ENCODE results near the gene SPOPL.

SPOPL gene

DNA sequence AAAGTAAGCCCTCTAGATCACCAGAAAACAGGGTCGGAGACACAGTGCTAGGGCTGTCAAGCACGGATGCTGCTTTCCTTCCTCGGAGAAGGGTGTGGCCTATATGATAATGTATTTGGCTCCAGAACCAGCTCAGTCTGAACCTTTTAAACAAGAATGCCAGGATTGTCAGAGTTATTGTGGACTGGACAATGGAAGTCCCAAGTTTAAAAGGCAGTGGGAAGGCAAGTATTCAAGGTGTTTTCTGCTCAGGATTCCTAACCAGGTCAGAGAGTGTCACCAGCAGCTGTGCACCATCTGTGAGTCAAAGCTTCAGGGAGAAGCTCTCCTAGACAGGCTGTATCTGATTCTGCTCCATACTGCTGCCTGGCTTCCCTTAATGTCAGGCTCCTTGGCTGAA is 94.8 kb downstream of the SPOPL start:
- Mint-ChIP-seq H3K27me3 (no peaks in the 10 kb centered on the region), H3K4me1 (no peaks in the 10 kb centered on the region), H3K4me3 (no peak overlapping the region), H3K9me3 (peaks cover 0 to 5% of the 10 kb centered on the region in 2 donors), H3K27ac (no peak overlapping the region)
- no peak for DNase-seq
- ATAC-seq: no peak

DNA sequence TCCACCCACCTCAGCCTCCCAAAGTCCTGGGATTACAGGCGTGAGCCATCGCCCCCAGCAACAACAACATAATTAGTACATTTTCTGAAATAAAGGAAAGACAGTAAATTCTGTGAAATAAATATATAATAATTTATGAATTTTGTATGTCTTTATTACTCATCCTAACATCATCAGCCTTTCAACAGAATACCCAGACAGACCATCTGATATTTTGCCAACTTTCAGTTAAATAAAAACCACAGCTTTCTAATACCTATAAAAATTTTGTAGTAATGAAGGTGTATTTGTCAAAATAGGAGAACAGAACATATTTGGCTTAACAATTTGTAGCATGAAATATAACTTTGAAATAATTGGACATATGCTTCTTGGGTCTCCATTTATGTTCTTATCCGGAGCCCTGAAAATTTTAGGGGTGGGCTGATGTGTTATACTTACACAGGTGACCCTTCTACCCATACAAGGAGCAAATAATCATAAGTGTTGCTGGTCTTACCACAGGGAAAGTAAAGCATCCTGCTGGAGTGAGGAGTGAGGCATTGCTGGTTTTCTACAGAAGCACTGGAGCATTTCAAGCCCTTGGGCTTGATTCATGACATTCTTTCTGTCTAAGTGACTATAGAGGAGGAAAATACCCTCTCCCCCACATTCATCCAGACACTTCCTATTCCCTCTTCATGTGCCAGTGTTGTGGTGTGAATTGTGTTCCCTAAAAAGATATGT is 99.3 kb downstream of the SPOPL start:
- no peak overlapping the region for H3K4me3 Mint-ChIP-seq
- H3K9me3 Mint-ChIP-seq: no peaks in the 10 kb centered on the region
- no peaks in the 10 kb centered on the region for H3K27me3 Mint-ChIP-seq
- ATAC-seq: no peak
- DNase-seq: no peak
- H3K27ac Mint-ChIP-seq: no peak overlapping the region
- H3K4me1 Mint-ChIP-seq: no peaks in the 10 kb centered on the region

DNA sequence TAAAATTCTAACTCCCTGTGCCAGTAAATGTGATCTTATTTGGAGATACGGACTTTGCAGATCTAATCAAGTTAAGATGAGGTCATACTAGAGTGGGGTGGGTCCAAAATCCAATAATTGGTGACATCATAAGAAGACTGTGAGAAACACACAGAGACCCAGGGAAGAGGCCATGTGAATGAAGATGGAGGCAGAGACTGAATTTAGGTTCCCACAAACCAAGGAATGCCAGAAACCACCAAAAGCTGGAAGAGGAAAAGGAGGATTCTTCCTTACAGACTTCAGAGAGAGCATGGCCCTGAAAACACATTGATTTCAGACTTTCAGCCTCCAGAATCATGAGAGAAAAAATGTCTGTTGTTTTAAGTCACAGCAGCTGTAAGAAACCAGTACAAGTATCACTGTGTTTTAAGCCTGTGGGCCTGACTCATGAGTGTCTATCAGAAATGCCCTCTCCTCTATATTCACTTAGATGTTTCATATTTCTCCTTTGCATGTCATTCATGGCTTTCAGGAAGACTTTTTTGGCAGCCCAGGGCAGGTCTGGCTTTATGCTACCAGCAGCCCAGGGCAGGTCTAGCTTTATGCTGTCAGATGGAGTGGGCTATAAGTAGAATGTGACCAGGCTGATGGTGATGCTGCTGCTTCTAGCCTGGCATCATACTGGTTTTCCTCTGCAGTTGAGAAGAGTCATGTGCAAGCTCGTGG is 100.0 kb downstream of the SPOPL start:
- H3K9me3 Mint-ChIP-seq: no peaks in the 10 kb centered on the region
- no peaks in the 10 kb centered on the region for H3K4me1 Mint-ChIP-seq
- no peak for ATAC-seq
- no peak overlapping the region for H3K27ac Mint-ChIP-seq
- H3K27me3 Mint-ChIP-seq: no peaks in the 10 kb centered on the region
- no peak overlapping the region for H3K4me3 Mint-ChIP-seq
- DNase-seq: no peak

DNA sequence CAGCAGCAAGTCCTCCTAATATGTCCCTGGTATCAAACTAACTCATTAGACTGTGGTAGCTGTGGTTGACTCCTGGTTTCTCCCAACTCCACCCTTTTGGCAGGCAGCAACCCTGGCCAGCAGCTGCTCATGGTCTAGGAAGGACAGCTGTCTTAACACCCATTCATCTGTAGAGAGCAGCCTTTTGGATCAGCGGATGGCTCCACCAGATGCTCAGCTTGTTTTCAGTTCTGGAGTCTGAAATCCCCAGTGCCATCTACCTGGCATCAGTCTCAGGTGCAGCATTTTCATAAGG is 100.5 kb downstream of the SPOPL start:
- Mint-ChIP-seq H3K4me3 (no peak overlapping the region), H3K4me1 (no peaks in the 10 kb centered on the region), H3K27me3 (no peaks in the 10 kb centered on the region), H3K27ac (no peak overlapping the region), H3K9me3 (no peaks in the 10 kb centered on the region)
- DNase-seq: no peak
- no peak for ATAC-seq

DNA sequence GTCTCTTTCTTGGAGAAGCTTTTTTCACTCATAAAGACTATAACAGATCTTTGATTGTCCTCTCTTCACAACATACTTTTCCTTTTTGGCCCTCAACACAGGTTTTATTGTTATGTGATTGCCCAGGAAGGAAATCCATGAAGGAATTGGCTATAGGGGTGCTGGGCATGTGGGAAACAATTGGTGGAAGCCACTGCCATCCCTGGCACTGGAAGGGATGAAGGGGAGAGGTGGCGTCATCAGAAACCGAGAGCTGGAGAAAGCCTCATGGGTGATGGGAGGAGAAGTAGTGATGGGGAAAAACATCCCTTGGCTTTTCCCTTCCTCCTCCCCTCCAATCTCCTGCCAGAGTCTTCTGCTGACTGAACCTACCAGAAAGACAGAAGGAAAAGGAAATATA is 106.2 kb downstream of the SPOPL start:
- Mint-ChIP-seq H3K27ac (no peak overlapping the region), H3K27me3 (peaks cover 5% of the 10 kb centered on the region), H3K9me3 (no peaks in the 10 kb centered on the region), H3K4me1 (no peaks in the 10 kb centered on the region), H3K4me3 (no peak overlapping the region)
- ATAC-seq: no peak
- DNase-seq: no peak

DNA sequence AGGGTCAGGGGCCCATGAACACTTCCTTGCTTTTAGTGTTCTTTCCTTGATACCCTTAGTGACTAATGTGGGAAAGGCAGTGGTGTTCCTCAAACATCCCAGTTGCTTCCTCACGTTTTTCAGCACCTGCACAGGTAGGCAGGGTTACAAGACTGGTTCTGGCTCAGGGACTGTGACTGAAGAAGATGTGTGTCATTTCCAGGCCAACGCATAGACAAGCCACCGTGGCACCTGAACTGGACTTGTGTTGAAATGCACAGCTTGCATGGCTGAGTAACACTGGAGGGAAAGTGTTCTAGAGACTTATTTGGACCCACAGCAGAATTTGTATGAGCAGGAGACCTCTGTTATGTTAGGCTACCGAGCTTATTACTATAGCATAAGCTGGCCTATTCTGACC is 107.9 kb downstream of the SPOPL start:
- no peaks in the 10 kb centered on the region for H3K9me3 Mint-ChIP-seq
- no peak for ATAC-seq

DNA sequence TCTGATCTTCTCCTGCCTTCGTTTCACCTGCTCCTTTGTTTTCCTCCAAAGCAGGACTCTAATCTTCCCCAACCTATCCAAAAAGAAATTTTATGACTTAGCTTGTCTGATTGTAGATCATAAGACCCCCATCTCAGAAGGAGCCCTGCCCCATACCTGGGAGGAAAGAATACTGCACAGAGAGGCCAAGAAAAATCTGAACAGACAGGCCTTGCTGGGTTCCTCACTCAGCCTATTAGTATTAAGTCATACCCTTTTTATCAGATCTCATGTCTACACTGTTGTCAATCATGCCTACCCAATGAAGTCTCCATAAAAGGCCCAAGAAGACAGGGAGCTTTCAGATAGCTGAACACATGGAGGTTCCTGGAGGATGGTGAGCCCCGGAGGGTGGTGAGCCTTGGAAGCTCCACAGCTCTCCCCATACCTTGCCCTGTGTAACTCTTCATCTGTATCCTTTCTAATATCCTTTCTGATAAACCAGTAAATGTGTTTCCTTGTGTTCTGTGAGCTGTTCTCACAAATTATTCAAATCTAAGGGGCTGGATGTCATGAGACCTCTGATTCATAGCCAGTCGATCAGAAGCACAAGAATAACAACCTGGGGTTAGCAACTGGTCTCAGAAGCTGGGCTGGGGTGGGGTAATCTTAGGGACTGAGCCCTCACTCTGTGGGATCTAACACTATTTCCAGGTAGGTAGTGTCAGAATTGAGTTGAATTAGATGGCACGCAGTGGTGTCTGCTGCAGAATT is 108.8 kb downstream of the SPOPL start:
- Mint-ChIP-seq H3K27me3 (peaks cover 10% of the 10 kb centered on the region), H3K9me3 (no peaks in the 10 kb centered on the region), H3K4me3 (no peak overlapping the region), H3K27ac (no peak overlapping the region), H3K4me1 (no peaks in the 10 kb centered on the region)
- no peak for DNase-seq
- no peak for ATAC-seq

More for the DNA sequence above, 107.9 kb downstream of the SPOPL start:
- Mint-ChIP-seq H3K4me1 (no peaks in the 10 kb centered on the region), H3K27me3 (peaks cover 10% of the 10 kb centered on the region), H3K27ac (no peak overlapping the region), H3K4me3 (no peak overlapping the region)
- no peak for DNase-seq

DNA sequence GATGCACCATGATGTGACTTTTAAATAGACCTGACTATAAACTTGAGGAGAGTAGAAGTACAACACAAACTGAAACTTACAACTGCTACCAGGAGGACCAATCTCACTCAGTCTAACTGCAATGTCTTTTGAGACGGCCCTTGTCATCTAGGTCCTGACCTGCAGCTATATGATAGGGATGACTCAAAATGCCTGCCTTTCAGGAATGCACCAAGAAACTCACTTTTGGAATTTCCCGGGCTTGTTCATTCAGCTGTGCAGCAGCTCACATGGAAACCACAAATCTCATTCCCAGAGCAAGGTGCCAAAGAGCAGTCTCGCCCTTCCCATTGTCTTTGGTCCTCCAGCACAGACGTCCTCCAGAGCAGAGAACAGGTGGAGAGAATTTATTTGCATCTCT is 113.7 kb downstream of the SPOPL start:
- peaks cover 37% of the 10 kb centered on the region for H3K27me3 Mint-ChIP-seq
- no peak overlapping the region for H3K4me3 Mint-ChIP-seq
- ATAC-seq (no peak), DNase-seq (no peak)
- H3K9me3 Mint-ChIP-seq: no peaks in the 10 kb centered on the region
- no peaks in the 10 kb centered on the region for H3K4me1 Mint-ChIP-seq
- no peak overlapping the region for H3K27ac Mint-ChIP-seq

DNA sequence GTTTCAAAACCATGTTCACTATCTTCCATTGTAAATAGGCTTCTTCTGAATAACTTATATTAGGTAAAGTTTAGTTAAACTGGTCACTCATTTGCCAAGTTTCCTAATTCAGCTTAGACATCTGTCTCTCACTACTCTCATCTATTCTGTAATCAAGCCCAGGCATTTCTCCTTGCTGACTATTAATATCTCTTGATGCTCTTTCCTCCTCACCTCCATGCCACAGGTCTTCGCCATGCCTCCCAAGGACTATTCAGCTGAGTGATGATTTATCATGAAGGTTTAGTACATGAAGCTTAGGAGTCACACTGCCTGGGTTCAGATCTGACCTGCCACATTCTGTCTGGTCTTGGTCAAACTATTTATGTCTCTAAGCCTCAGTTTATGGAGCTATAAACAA is 115.5 kb downstream of the SPOPL start:
- H3K4me3 Mint-ChIP-seq: no peak overlapping the region

DNA sequence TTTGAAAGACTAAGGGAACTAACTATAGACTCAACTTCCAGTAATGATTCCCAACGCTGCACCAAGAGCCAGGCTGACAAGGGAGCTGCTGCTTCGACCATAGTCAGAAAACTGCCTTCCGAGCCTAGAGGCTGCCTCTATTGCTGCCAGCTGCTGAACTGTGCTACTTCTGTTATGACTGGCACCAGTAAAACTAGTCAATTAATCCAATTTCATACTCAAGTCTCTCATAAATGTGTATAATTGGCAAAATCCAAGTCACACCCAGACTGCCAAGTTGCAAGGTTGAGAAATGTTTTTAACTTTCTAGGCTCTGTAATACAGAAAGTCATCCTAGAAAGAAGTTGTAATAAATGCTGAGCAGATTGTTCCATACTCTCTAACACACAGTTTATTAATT is 117.4 kb downstream of the SPOPL start:
- no peak for ATAC-seq
- no peak for DNase-seq
- no peaks in the 10 kb centered on the region for H3K9me3 Mint-ChIP-seq
- no peak overlapping the region for H3K27ac Mint-ChIP-seq
- H3K4me1 Mint-ChIP-seq: no peaks in the 10 kb centered on the region
- no peak overlapping the region for H3K4me3 Mint-ChIP-seq
- peaks cover 27% of the 10 kb centered on the region for H3K27me3 Mint-ChIP-seq

More for the DNA sequence above, 115.5 kb downstream of the SPOPL start:
- Mint-ChIP-seq H3K9me3 (no peaks in the 10 kb centered on the region), H3K4me1 (no peaks in the 10 kb centered on the region), H3K27me3 (peaks cover 37% of the 10 kb centered on the region), H3K27ac (no peak overlapping the region)
- DNase-seq (no peak), ATAC-seq (no peak)

DNA sequence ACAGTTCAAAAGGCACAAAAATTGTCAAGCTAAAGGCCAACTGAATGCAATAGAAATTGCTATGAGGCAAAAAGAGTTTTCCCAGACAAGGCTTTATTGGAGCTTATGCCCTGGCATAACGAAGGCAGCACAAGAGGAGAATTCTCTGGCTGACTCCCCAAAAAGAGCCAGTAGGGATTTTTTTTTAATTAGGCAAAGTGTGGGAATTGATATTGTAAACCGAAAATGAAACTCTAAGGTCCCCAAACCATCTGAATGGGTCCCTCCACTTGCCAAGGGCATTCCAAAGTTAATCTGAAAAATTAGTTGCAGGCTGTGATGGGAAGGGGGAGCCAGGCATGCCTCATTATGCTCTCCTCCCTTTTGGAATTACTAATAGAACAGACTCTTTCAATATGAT is 118.9 kb downstream of the SPOPL start:
- ATAC-seq (no peak), DNase-seq (no peak)
- H3K27me3 Mint-ChIP-seq: peaks cover 27% of the 10 kb centered on the region
- H3K4me1 Mint-ChIP-seq: no peaks in the 10 kb centered on the region
- H3K4me3 Mint-ChIP-seq: no peak overlapping the region
- no peak overlapping the region for H3K27ac Mint-ChIP-seq
- no peaks in the 10 kb centered on the region for H3K9me3 Mint-ChIP-seq

DNA sequence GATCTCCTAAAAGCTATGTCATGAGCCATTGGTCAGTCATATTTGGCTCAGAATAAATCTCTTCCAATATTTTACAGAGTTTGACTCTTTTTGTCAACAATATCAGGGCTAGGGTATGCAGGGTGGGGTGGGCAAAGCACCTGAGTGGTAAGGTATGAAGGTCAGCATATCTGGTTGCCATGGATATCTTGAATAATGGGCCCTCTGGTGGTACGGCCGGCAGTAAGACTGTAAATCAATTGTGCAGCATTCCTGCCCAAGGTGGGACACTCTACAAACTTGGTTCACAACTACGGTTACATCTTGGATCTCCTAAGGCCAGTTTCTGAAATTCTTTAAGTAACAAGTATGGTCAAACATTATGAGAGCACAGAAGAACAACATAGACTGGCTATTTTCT is 119.6 kb downstream of the SPOPL start:
- no peaks in the 10 kb centered on the region for H3K9me3 Mint-ChIP-seq
- no peaks in the 10 kb centered on the region for H3K4me1 Mint-ChIP-seq
- H3K27ac Mint-ChIP-seq: no peak overlapping the region
- peaks cover 28% of the 10 kb centered on the region for H3K27me3 Mint-ChIP-seq
- no peak overlapping the region for H3K4me3 Mint-ChIP-seq
- ATAC-seq: no peak
- no peak for DNase-seq

DNA sequence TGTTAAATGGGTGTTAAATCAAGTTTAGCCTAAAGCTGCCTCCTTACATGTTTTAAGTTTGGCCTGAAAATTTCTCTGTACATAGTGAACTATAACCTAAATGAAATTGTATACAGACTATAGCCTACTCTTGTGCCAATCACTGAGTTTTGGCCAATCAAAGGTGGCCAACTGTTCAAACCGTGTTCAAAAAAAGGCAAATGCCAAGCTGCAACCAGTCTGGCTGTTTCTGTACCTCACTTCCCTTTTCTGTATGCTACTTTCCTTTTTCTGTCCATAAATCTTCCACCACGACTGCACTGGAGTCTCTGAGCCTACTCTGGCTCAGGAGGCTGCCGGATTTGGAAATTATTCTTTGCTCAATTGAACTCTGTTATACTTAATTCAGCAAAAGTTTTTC is 121.0 kb downstream of the SPOPL start:
- Mint-ChIP-seq H3K4me1 (no peaks in the 10 kb centered on the region), H3K9me3 (no peaks in the 10 kb centered on the region)

More for the DNA sequence above, 121.0 kb downstream of the SPOPL start:
- Mint-ChIP-seq H3K27me3 (peaks cover 30% of the 10 kb centered on the region), H3K4me3 (no peak overlapping the region), H3K27ac (no peak overlapping the region)
- DNase-seq (no peak), ATAC-seq (no peak)
